NT2/D1 (cell line): Measurements from ENCODE around the gene MACROD1.

Source experiments
- SUZ12 ChIP-seq: IDR thresholded peaks from 2 replicates; pipeline ENCODE4 v1.6.1; 2011; ENCODE audit not compliant: insufficient read length, insufficient read depth; ENCODE audit errors: extremely low read depth
- YY1 ChIP-seq: IDR thresholded peaks from 2 replicates; pipeline ENCODE4 v1.6.1; 2011; ENCODE audit not compliant: insufficient read length, insufficient read depth
- ZNF274 ChIP-seq: IDR thresholded peaks from 2 replicates; pipeline ENCODE4 v1.6.1; 2011; ENCODE audit warnings: mild to moderate bottlenecking, low read depth, low read length

DNA sequence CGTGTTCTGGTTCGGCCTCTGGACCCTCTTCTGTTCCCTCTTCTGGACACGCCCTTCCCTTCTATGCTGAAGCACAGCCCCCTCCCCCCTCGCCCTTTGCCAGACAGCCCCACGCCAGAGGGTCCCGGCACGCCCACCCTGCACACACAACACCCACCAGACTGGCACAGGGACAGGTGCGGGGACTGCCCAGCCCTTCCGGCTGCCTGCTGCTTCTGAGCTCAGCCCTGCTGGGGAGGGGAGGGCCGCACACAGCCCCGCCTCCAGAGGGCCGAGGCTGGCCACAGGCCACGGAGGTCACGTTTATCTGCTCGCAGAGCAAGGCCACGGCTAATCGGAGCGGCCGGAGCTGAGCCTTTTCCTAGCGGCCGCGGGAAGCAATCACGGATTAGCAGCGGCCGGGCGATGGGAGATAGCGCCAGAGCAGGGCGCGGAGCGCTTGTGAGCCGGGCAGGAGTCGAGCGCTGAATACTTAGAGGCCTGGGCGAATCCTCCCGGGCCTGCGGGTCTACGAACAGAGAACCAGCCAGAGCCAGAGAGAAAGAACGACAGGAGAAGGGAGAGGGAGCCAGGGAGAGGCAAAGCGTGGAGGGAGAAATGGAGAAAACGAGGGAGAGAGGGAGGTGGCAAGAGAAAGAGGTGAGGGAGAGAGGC, 158.2 kb downstream of the MACROD1 start:
- TF ChIP-seq YY1 (no peak), ZNF274 (no peak), SUZ12 (no peak)
